GM10248 (cell line): ENCODE data around the gene TMC1.

Experiments
- CTCF ChIA-PET: fragments of 300-600 bp; sonication (Branson Sonifier 250); formaldehyde crosslinking; extraction: SDS; loops from one replicate; lab custom pipeline; 2021; ENCODE audit warnings: antibody characterized with exemption; lab: Yijun Ruan, JAX
- POLR2A ChIA-PET: fragments of 350-650 bp; sonication (Branson Sonifier 250); formaldehyde crosslinking; extraction: SDS; loops from one replicate; lab custom pipeline; 2020; ENCODE audit warnings: antibody characterized with exemption; lab: Yijun Ruan, JAX
- DNase-seq: peaks from one replicate; pipeline ENCODE4 v3.0.0; 2012; ENCODE audit errors: extremely low spot score
- TF ChIP-seq, protein P1 (sequence below): IDR thresholded peaks from 2 replicates; pipeline ENCODE4 v1.5.1; 2012; ENCODE audit warnings: mild to moderate bottlenecking, low read depth; ENCODE audit errors: extremely low read depth, missing control alignments, control extremely low read depth

The TMC1 gene

GRCh38 chr9:72524820-72525540 is 3.6 kb downstream of the TMC1 start:
- peak; percentile 30 for DNase-seq
- POLR2A ChIA-PET: no interaction called here
- CTCF ChIA-PET: no interaction called here
- TF ChIP-seq, protein P1, sequence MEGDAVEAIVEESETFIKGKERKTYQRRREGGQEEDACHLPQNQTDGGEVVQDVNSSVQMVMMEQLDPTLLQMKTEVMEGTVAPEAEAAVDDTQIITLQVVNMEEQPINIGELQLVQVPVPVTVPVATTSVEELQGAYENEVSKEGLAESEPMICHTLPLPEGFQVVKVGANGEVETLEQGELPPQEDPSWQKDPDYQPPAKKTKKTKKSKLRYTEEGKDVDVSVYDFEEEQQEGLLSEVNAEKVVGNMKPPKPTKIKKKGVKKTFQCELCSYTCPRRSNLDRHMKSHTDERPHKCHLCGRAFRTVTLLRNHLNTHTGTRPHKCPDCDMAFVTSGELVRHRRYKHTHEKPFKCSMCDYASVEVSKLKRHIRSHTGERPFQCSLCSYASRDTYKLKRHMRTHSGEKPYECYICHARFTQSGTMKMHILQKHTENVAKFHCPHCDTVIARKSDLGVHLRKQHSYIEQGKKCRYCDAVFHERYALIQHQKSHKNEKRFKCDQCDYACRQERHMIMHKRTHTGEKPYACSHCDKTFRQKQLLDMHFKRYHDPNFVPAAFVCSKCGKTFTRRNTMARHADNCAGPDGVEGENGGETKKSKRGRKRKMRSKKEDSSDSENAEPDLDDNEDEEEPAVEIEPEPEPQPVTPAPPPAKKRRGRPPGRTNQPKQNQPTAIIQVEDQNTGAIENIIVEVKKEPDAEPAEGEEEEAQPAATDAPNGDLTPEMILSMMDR: no peak

DNA sequence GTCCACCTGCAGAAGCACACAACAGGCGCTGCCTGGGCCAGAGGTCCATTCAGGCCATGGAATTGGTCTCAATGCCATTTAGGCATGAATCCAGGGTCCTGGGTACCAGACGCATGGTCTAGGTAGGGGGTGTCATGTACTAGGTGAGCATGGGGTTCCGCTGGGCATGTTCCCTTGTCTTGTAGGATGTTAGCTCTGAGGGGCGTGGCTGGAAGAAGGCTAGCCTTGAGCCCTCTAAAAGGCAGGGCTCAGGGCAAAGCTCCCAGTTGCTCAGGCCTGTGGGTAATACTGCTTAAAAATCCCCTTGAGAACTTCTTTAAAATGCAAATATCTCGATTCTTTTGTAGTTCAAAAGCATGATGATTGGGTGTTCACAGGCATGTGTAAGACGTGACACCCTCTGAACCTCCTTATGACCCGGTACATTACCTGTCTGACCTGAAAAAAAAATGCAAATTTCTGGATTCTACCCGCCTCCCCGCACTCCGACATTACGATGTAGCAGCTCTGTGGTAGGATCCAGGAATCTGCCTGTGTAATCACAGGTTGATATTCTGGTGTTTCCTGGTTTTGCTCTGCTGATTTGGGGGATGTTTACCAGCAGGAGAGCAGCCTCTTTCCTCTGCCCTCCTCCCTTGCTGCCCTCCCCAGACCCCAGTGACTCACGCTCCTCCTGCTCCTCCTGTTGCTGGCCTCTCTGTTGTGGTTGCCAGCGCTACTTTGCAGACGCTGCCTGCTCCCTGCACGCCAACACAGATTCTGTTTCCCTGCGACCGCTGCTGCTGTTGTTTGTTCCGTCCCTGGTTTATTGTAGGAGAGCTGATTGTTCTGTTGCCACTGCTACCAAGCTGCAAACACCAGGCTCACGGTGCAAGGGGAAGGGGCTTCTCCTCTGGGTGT is 5.7 kb downstream of the TMC1 start:
- ChIA-PET CTCF (interaction anchor here (0.7 to 1.9 kb wide), 5 partner anchors 10 to 167 kb away, joined by 3 to 6 read pairs (median 4); no protein-coding TSS in a partner anchor), POLR2A (interaction anchor here (0.7 to 1.6 kb wide), 3 partner anchors 14 to 162 kb away, joined by 3 to 7 read pairs (median 4); partner anchors contain the start of gene ZFAND5)
- TF ChIP-seq, protein P1: no peak
- peak; percentile 57 for DNase-seq

DNA sequence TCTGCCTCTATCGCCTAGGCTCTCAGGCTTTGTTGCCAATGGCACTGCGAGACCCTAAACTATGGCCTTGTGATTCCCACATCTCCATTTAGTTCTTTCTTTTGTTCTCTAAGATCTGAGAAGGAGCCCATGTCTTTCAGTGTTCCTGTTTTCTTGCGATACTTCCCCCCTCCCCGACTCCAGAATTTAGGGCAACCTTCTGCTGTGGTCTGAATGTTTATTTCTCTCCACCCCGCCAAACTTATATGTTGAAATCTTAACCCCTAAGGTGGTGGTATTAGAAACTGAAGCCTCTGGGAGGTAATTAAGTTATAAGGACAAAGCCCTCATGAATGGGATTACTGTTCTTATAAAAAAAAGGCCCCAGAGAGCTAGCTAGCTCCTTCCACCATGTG is 6.4 kb downstream of the TMC1 start:
- TF ChIP-seq, protein P1: no peak
- ChIA-PET POLR2A (interaction anchor here (0.6 to 1.6 kb wide), 3 partner anchors 70 to 163 kb away, joined by 3 to 7 read pairs (median 3); partner anchors contain the start of gene ZFAND5), CTCF (interaction anchor here (1.1 to 1.9 kb wide), 4 partner anchors 10 to 93 kb away, joined by 4 to 6 read pairs (median 4); no protein-coding TSS in a partner anchor)
- DNase-seq: no peak

GRCh38 chr9:72529531-72529930 is 8.1 kb downstream of the TMC1 start:
- CTCF ChIA-PET: interaction anchor here (1.6 to 3.1 kb wide), 2 partner anchors 12 kb away, joined by 4 to 11 read pairs; no protein-coding TSS in a partner anchor
- POLR2A ChIA-PET: no interaction called here
- DNase-seq: no peak
- TF ChIP-seq, protein P1: no peak

DNA sequence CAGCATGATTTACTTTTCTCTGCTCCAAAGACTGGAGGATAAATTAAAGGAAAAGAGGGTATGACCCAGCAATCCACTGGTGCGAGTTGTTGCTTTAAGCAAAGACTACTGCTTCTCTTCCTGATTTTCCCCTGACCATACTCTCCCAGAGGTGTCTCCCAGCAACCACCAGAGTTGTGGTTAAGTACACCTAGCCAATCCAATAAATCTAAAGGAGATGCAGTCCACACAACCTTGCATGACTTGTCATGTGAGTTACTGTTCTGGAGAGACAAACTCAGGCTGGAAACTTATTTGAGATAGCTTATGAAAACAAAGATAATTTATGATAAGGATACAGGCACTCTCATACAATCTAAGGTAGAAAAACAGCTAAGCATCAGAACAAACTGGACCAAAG is 11.9 kb downstream of the TMC1 start:
- POLR2A ChIA-PET: no interaction called here
- TF ChIP-seq, protein P1: no peak
- CTCF ChIA-PET: interaction anchor here (1.6 to 1.8 kb wide), 2 partner anchors 56 to 59 kb away, joined by 3 to 4 read pairs; no protein-coding TSS in a partner anchor
- no peak for DNase-seq

DNA sequence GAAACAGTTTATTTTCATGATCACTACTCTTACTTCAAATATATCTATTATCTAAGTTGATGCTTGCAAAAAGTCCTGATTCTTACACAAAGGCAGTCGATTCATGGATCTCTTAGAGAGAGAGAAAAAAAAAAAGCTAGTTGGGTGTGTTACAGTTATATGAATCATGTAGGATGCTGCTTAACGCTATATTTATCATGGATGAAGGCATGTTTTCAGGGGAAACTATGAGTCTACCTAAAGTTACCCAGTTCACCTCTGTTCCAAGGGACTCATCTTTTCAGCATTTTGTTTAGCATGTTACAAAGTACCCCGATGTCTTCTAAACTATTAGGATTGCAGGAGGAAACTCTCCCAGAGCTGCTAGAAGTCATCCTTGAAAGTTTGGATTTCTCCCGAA is 13.5 kb downstream of the TMC1 start:
- ChIA-PET CTCF (interaction anchor here (1.8 kb wide), 1 partner anchor 57 kb away, joined by 4 read pairs; no protein-coding TSS in a partner anchor), POLR2A (interaction anchor here (0.5 kb wide), 1 partner anchor 9 kb away, joined by 3 read pairs; no protein-coding TSS in a partner anchor)

More for the DNA sequence above, 13.5 kb downstream of the TMC1 start:
- no peak for DNase-seq
- TF ChIP-seq, protein P1: no peak
